ENCODE results near the gene MAN2B2.
A peak's percentile ranks its signal among the peaks of the same experiment; 100 is the strongest.

Gene MAN2B2

GRCh38 chr4:6566391-6567190 is 8.4 kb upstream of the MAN2B2 start:
- H3K4me3 ChIP-seq (ENCODE audit: low read length), result no peak overlapping the region
- no peak for TF ChIP-seq CTCF (conservative IDR thresholded peaks at IDR 0.05; ENCODE audit: low read length)
- DNase-seq (ENCODE audit: low read depth), result no peak

- DNase-seq (ENCODE audit: low read depth), result no peak
- TF ChIP-seq CTCF (conservative IDR thresholded peaks at IDR 0.05; ENCODE audit: low read length), result no peak
- H3K4me3 ChIP-seq (ENCODE audit: low read length), result no peak overlapping the region
These were observed 7.8 kb upstream of the MAN2B2 start for GRCh38 chr4:6567218-6567617.

GRCh38 chr4:6568148-6568547 is 6.8 kb upstream of the MAN2B2 start:
- DNase-seq (ENCODE audit: low read depth), result no peak
- H3K4me3 ChIP-seq (ENCODE audit: low read length), result no peak overlapping the region
- no peak for TF ChIP-seq CTCF (conservative IDR thresholded peaks at IDR 0.05; ENCODE audit: low read length)

DNA sequence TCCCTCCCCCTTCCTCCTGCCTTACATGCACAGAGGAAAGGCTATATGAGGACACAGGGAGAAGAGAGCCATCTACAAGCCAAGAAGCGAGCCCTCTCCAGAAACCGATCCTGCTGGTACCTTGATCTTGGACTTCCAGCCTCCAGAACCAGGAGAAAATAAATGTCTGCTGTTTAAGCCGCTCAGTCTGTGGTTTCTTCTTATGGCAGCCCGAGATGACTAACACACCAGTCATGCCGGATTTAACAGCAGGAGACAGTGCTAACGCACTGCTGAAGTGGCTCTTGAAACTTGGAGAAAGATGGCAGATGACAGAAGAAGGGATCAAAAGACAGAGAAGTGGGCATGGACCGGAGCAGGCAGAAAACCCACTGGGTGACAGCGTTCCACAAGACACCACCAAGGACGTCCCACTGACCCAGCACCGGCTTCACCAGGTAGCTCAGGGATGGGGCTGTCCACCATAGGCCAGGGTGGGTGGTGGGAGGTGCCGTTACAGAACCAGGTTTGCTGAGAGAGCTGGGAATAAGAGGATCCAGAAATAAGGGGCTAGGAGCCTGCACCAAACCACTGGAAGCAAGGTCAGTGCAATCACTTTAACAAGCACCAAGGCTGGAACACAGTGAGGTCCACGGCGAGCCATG is 6.2 kb upstream of the MAN2B2 start:
- no peak for TF ChIP-seq CTCF (conservative IDR thresholded peaks at IDR 0.05; ENCODE audit: low read length)
- DNase-seq (ENCODE audit: low read depth), result peak; percentile 64
- H3K4me3 ChIP-seq (ENCODE audit: low read length), result no peak overlapping the region

DNA sequence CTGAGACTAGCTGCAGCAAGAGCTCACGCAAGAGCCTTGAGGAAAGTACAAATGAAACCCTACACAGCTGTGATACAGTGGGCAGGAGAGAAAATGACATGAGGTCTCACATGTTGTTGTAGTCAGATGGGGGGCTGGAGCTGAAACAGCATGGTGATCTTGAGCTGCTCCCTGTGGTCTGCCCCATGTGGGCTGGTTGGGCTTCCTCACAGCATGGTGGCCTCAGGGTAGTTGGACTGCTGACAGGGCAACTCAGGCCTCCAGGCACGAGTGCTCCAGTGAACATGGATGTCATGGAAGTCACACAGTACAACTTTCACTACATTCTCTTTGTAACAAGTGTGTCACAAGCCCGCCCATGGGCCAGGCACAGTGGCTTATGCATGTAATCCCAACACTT is 3.4 kb upstream of the MAN2B2 start:
- H3K4me3 ChIP-seq (ENCODE audit: low read length), result no peak overlapping the region
- TF ChIP-seq CTCF (conservative IDR thresholded peaks at IDR 0.05; ENCODE audit: low read length), result no peak
- no peak for DNase-seq (ENCODE audit: low read depth)

DNA sequence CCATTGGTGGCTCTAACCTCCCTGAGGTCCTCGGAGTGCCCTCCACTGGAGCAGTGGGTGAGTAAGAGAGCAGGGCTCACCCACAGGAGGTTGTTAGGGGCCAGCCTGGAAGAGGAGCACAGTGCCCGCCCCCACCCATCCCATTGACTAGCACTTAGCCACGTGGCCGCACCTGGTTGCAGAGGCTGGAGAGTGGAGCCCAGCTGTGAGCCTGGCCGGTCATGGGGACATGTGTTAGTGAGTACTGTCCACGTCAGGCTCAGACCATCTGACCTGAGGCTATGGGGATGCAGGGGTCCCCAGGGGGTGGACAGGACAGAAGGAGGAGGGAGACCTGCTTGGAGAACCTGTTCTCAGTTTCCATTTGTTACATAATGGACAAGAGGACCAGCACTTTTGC is 1.4 kb upstream of the MAN2B2 start:
- no peak for DNase-seq (ENCODE audit: low read depth)
- H3K4me3 ChIP-seq (ENCODE audit: low read length), result no peak overlapping the region
- TF ChIP-seq CTCF (conservative IDR thresholded peaks at IDR 0.05; ENCODE audit: low read length), result no peak
